Endometrium (tissue), 2 donors: ENCODE data around the gene NBPF8.
"Not testable (repeated sequence)": the region's sequence is repeated elsewhere in the genome, so short reads cannot be mapped to it uniquely, and the experiment has no call there.

Experiments used
- FAIRE-seq: peaks from 2 replicates; lab custom pipeline; 2012; peaks lifted over from hg19 to GRCh38; lab: Jason Lieb, UNC
- donor health status: control.
- donor health status: control.

NBPF8 gene, protein sequence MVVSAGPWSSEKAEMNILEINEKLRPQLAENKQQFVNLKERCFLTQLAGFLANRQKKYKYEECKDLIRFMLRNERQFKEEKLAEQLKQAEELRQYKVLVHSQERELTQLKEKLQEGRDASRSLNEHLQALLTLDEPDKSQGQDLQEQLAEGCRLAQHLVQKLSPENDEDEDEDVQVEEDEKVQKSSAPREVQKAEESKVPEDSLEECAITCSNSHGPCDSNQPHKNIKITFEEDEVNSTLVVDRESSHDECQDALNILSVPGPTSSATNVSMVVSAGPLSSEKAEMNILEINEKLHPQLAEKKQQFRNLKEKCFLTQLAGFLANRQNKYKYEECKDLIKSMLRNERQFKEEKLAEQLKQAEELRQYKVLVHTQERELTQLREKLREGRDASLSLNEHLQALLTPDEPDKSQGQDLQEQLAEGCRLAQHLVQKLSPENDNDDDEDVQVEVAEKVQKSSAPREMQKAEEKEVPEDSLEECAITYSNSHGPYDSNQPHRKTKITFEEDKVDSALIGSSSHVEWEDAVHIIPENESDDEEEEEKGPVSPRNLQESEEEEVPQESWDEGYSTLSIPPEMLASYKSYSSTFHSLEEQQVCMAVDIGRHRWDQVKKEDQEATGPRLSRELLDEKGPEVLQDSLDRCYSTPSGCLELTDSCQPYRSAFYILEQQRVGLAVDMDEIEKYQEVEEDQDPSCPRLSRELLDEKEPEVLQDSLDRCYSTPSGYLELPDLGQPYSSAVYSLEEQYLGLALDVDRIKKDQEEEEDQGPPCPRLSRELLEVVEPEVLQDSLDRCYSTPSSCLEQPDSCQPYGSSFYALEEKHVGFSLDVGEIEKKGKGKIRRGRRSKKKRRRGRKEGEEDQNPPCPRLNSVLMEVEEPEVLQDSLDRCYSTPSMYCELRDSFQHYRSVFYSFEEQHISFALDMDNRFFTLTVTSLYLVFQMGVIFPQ

DNA sequence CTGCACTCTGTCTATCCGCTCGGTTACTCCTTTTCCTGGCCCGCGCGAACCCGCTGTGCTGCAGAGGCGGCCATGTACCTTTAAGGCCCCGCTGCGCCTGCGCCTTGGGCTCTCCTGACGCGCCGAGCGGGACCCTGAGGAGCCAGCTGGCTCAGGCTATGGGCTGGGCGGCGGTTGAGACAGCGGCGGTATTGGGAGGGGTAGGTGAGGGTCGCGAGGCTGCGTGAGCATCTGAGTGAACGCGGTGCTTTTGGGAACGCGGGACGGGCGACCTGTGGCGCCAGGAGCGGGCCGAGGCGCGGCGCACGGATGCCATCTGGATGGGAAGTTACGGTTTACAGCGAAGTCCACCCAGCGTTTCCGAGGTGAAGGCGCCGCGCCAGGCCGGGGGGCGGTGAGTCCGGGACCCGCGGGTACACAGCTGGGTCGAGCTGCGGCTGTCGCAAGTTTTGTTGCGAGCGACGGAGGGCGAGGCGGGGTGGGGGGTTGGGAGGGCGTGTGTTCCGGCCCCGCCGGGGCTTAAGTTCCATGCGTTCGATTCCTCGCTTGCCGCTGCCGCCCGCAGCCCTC lies at the start of gene NBPF8:
NBPF8 (plus strand) TSS at position 125 of the 570 bp plus-strand sequence. CDS start 21,488 bp downstream, outside the sequence.
- FAIRE-seq, result not testable (repeated sequence)

DNA sequence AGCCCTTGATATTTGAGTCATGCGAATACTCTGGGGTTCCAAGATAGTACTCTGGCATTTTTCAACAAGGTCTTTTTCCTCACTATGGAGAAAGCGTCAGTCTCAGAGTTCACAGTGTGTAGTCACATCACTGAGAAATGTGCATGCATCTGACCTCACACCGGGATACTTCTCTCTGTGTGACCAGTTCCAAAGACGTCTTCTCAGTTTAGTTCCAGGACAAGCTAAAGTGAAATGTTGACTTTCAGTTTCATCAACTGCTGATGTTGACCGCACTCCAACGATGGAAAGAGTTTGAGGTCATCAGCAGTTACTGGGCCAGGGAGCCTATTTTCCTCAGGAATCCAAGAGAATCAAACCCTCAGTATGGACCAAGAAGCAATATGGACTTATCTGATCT lies 47.1 kb upstream of the NBPF8 start:
- not testable (repeated sequence) for FAIRE-seq

DNA sequence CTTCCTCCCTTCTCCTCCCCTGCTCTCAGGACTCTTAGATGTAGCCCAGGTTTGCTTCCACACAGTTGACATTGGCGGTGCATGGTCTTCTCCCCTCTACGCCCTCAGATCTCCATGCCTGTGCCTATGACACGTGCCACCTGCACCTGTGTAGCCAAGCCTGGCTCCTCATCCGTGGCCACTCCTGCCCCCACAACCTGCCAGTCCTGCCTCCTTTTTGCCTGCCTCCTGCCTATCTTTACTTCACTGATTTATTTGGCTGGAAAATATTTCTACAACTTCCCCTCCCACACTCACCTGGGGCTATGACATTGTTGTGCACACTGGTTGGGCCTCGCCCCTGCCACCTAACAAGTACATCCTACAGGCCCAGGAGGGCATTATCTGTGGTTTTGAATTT lies 28.2 kb upstream of the NBPF8 start:
- not testable (repeated sequence) for FAIRE-seq

DNA sequence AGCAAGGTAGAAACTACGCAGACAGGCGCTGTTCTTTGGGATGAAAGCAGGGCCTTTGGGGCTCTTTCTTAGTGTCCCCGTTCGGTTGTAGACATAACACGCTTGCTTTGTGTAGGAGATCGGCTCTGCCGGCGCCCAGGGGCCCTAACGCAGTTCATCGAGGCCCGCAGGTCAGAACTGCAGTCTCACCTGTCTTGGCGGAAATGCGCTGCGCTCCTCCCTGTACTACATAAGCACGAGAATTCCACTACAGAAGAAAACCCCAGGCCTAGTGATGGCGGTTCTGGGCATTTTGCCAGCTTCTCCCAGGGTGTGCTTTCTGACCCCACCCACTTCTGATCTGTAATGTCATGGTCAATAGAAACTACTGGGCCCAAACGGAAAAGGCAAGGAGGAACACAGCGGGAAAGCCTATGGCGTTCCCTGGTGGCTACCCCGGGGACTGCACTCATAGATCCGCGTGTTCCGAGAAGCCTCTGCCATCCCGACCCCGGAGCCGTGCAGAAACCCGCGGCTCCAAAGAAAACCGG lies 26.2 kb upstream of the NBPF8 start:
- not testable (repeated sequence) for FAIRE-seq

DNA sequence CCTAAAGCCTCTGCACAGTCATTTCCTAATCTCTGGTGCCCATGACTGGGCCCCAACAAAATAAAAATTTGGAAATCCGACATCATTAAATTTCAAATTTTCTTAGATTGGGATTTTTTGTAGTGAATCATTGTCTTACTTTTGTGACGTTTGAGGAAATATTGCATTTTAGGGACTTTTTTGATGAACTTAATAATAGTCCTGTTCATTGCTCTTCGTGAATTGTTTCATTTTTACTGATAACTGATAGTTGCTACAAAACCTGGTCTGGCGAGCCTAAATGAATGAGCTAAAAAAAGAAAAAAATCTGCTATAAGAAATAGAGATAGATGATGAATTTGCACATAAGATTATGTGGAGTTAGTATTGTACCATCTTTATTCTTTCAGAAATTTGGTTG lies 23.5 kb upstream of the NBPF8 start:
- not testable (repeated sequence) for FAIRE-seq

DNA sequence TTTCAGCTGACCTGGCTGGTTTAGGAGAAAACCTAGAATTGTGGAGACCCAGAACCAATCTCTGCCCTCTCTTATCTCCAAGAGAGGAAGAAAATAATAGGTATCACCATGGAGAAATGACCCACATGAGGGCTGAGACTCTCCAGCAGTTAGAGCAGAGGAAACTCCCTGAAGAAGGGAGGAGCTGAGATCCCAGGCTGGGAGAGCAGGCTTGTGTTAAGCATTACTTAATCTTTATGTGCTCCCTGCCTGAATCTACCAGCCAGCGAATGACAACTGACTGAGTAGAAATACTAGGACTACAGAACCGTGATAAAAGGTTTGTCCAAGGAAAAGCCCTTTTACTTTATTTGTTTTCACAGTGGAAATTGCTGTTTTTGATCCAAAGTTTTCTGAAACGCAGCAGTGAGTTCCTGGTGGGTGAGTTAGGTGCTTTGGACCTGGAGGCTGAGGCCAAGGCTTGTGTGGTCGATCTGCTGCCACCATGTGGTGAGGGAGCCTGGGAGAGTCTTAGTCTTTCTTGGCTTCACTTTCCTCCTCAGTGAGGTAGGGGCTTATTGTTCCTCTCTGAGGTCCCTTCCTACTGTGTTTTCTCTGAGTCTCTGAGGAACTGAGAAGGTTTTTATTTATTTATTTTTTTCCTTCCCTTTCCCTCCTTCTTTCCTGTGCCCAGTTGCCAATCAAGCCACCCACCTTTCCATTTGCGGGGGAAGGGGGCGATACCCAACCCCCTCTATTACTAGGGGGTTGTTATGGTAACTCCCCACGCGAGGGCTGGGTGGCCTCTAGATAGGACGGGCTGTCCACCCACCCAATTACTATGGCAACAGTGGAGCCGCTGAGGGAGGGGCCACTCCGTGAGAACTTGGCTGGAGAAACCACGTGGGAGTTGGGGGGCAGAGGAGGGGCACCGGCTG lies 21.3 kb upstream of the NBPF8 start:
- FAIRE-seq, result not testable (repeated sequence)

DNA sequence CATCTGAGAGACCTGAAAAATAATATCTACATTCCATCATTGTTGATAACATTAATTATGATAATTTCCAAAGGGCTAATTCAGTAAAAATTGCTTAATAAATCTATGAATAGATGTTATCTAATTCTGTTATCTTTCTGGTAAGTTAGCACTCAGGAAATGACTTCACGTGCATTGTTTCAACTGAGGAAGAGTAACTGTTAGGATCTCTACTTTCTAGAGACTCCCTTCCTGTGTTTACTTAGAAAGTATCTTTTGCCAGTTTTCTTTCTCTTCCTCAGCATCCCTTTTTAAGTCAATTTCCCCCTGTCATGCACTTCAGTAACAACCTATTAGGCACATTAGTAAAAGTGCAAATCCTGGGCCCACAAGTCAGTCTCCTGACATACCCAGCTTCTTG lies 9.5 kb upstream of the NBPF8 start:
- FAIRE-seq, result not testable (repeated sequence)

DNA sequence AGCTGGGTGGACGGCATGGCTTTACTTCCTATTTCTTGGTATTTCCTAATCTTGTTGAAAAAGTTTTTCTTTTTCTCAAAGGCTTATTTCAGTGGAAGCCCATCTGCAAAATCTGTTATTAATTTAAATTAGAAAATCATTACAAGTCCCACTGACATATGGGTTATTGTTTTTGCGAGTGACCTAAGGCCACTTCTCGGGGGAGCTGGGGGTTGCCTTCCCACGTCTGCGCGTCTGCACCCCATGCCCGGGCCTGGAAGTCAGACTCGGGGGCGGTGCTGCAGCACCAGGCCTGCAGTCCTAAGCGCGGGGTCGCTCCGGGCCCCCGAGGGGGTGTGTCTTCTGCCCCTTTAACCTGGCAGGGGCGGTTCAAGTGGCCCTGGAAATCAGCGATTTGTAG lies 384 bp upstream of the NBPF8 start:
- not testable (repeated sequence) for FAIRE-seq

DNA sequence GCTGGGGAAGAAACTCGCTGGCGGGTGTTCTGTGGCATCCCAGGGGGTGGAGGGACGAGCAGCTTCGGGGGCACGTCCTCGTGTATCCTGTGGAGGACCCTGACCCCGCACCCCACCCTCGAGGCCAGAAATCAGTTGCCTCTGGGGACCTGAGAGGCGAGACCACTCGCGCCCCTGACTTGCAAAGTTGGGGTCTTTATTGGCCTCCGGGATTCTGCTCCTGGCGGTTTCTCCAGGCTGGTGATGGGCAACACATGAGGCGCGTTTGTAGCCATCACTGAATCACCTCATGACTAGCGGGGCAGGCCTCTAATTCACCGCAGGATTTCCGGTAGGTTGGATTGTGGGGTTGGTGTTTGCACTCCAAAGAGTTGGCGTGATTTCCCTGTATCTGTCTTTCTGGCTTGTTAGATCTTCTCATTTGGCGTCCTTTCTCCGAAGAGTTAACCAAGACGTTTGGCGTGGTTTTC lies 692 bp downstream of the NBPF8 start:
- not testable (repeated sequence) for FAIRE-seq

DNA sequence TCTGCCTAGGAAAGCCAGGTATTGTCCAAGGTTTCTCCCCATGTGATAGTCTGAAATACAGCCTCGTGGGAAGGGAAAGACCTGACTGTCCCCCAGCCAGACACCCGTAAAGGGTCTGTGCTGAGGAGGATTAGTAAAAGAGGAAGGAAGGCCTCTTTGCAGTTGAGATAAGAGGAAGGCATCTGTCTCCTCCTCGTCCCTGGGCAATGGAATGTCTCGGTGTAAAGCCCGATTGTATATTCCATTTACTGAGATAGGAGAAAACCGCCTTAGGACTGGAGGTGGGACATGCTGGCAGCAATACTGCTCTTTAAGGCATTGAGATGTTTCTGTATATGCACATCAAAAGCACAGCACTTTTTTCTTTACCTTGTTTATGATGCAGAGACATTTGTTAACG lies 10.2 kb downstream of the NBPF8 start:
- FAIRE-seq, result not testable (repeated sequence)

DNA sequence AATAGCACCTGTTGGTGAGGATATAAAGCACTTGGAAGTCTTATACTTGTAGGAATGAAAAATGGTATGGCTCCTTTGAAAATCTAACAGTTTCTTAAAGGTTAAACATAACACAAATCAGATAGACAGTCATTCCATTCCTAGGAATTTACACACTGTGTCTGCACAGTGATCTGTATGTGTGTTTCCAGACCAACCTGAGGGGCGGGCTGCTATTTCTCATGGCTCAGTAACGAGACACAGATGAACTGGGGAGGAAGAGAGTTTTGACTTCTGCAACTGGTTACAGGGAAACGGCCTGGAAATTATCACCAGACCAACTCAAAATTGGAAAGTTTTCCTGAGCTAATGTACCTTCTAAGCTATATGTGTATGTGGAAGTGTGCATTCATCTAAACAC lies 16.8 kb downstream of the NBPF8 start:
- FAIRE-seq, result not testable (repeated sequence)

DNA sequence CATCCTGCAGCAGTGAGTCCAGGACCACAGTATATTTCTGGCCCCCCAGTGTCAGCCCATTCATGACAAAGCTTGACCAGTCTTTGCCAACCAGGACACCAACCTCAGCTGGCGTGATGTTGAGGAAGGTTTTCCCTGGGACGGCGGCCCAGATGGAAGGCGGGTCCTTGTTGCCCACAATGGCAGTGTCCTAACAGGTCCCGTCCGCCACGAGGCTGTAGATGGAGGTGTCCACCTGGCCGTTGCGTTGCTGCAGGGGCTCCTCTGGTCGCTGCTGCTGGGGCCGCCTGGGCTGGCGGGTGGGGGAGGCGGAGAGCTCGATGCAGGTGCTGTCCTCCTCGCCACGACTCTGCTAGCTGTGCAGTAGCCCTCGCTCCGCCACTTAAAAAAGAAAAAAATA lies 19.0 kb downstream of the NBPF8 start:
- FAIRE-seq, result not testable (repeated sequence)

DNA sequence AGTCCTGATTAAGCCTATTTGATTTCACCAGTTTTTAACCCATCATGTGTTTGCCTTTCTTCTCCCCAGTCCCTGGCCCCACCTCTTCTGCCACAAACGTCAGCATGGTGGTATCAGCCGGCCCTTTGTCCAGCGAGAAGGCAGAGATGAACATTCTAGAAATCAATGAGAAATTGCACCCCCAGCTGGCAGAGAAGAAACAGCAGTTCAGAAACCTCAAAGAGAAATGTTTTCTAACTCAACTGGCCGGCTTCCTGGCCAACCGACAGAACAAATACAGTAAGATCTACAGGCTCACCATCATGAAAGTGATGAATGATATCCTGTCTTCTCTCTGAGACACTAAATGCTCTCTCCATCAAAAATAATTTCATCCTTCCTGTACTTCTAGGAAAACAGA lies 34.3 kb downstream of the NBPF8 start:
- FAIRE-seq, result not testable (repeated sequence)
